ENCODE results near the gene PLEKHH3.
"Not testable (repeated sequence)": the region's sequence is repeated elsewhere in the genome, so short reads cannot be mapped to it uniquely, and the experiment has no call there.

The PLEKHH3 gene

DNA sequence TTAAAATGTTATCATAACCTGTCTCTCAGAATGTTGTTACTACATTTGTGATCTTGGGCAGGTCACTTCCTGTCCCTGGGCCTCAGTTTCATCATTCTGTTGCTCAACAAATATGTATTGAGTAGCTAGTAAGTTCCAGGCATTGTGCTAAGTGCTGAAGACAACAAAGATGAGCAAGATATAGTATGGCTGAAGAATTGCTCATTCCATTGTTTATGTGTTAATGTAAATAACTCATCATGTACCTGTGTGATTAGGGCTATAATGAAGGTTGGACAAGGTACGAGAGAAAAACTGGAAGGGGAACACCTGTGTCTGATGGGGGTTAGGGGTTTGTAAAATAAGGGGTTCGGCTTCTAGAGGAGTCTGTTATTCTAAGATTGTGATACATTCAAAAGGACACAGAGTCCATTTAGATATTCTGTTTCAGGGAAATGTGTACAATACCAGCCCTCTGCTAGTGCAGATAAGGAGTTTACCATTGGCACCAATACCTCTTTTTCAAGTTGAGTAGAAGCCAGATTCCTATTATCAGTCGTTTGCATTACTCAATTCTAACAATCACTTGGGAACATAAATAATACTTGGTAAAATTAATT, 47.3 kb downstream of the PLEKHH3 start:
- no peak for DNase-seq (ENCODE audit: low read depth in 2 of 2)

DNA sequence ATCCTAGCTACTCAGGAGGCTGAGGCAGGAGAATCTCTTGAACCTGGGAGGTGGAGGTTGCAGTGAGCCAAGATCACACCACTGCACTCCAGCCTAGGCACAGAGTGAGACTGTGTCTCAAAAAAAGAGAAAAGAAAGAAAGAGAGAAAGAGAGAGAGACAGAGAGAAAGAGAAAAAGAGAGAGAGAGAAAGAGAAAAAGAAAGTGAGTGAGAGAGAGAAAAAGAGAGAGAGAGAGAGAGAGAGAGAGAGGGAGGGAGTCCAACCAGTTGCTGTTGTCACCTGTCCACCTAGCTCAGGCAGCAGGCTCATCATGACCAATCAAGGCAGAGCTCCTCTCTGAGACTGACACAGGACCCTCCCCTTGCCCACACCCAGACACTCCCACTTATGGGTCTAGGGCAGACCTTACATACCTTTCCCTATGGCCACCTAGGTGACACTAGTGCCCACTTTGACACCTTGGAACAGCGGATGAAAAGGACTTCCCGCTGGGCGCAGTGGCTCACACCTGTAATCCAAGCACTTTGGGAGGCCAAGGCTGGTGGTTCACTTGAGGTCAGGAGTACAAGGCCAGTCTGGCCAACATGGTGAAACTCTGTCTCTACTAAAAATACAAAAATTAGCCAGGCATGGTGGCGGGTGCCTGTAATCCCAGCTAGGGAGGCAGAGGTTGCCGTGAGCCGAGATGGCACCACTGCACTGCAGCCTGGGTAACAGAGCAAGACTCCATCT, 49.6 kb downstream of the PLEKHH3 start:
- DNase-seq (ENCODE audit: low read depth in 2 of 2) = not testable (repeated sequence)

DNA sequence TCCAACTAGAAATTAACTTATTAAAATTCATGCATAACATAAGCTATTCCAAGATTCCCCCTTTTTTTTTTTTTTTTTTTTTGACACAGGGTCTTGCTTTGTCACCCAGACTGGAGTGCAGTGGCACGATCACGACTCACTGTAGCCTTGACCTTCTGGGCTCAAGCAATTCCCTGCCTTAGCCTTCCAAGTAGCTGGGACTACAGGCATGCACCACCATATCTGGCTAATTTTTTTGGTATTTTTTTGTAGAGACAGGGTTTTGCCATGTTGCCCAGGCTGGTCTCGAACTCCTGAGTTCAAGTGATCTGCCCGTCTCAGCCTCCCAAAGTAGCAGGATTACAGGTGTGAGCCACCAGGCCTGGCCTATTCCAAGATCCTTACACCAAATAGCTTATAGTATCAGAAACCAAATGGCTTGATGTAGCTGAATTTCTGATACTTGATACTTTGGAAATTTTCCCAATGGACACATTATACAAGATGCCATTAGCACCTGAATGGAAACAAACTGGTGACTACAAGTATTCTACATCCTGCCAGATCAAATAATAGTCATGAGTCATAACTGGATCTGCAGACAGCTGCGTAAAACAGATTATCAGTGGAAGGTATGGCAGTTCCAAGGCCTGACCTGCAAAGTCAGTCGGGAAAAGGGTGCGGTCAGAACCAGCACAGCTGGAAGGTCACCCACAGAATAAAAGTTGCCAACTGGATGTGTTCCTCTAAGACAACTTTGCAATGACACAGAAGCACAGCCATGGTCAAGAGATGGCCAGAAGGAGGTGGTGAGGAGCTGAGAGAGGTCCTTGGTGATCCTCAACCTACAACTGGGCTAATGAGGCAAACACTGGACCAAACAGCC, 52.8 kb downstream of the PLEKHH3 start:
- DNase-seq (ENCODE audit: low read depth in 2 of 2) = no peak

- DNase-seq (ENCODE audit: low read depth in 2 of 2) = no peak
Measured at GRCh38 chr17:42623271-42623670, 53.5 kb downstream of the PLEKHH3 start.

DNA sequence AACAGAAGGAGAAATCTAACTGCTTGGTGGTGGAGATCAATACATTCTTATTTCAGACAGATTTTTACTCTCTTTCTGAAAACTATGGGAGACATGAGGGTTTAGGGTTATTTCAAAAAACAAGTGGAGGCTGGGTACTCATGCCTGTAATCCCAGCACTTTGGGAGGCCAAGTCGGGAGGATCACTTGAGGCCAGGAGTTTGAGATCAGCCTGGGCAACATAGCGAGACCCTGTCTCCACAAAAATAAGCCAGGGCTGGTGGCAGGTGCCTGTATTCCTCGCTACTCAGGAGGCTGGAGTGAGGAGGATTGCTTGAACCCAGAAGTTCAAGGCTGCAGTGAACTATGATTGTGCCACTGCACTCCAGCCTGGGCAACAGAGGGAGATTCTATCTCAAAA, 54.8 kb downstream of the PLEKHH3 start:
- DNase-seq (ENCODE audit: low read depth in 2 of 2) = not testable (repeated sequence)

DNA sequence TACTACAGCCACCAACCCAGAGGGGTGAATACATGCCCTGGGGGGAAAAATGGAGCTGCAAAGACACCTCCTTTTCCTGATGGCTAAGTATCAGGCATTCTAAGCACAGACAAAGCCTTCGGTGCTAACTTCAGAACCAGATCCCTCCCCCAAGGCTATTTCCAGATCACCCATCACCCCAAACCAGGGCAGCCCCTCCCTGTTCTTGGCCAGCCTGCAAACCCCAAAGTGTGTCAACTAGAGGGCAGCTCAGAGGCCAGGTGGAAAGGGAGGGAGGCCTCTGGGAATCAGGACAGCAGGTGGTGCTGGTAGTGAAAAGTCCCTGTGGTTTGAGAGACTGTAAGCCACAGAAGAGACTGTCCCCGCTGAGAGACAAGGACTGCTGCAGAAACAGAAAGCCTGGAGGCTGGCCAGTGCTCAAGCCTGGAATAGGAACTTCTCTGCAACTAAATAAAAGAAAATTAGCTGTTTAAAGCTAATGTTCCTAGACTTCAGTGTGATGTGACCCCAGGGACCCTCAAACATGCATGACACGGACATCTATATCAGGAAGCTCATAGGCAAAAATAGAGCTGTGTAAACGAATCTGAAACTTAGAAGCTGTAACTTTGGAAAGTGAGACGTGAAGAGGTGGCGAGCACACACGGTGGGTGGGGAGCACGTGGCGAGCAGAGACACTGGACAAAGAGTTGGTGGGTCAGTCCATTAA, 58.2 kb downstream of the PLEKHH3 start:
- DNase-seq (ENCODE audit: low read depth in 2 of 2) = no peak

GRCh38 chr17:42617956-42618431, 58.8 kb downstream of the PLEKHH3 start:
- DNase-seq (ENCODE audit: low read depth in 2 of 2) = no peak
